ENCODE measurements around the gene SYDE1.

DNA sequence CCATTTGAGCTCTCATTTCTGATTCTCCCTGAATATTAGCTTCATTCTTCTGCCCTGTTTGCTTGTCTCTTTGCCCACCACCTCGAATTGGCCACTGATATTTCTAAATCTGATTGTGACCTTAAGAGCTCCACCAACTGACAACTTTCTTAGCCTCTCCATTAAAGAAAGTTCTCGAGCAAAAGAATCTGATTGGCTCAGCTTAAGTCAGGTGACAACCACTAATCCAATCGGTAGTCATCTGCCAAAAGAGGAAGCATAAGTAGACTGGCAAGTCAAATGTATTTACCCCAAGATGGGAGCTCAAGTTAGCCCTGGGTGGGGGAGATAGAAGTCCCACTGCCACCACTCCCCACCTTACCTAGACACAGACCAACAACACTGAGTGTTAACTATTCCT is 52.0 kb downstream of the SYDE1 start:
- TF ChIP-seq CTCF (IDR thresholded peaks at IDR 0.05; ENCODE audit: low read length): no peak
- no peak for TF ChIP-seq EZH2 (optimal IDR thresholded peaks at IDR 0.05; ENCODE audit: low read depth, low read length)

Data from MM.1S (cell line).